Subcutaneous adipose tissue (tissue), 4 donors: ENCODE measurements around the gene TMUB1. TPM values are rescaled to one million over a fixed set of nuclear protein-coding genes. Genes with fewer than 3 reads are reported as not detected.

Experiments
- CTCF ChIP-seq: fragments of 450-650 bp; IDR thresholded peaks from one replicate; pipeline ENCODE4 v1.5.1; 2016; ENCODE audit warnings: low read depth, mild to moderate bottlenecking, control low read depth, antibody characterized with exemption, moderate library complexity
- total RNA-seq, 4 donors: library from RNA; depleted of rRNA; stranded (reverse); fragments of >200 nt; gene quantifications; one replicate each; pipeline ENCODE4 v1.1.0, GENCODE V29; 2016

TMUB1 gene
- total RNA-seq, 4 donors from 2014 or later, result 18.3 to 37.3 (median 31.5) TPM

GRCh38 chr7:151080522-151081169, 2.6 kb downstream of the TMUB1 start, which contains the start of gene FASTK:
FASTK (minus strand) TSS chr7:151080809; CDS start chr7:151080766, 43 bp downstream.
- no peak for TF ChIP-seq CTCF

- no peak for TF ChIP-seq CTCF
Observed at GRCh38 chr7:151080067-151080521, 3.2 kb downstream of the TMUB1 start.

- TF ChIP-seq CTCF, result no peak
Observed at GRCh38 chr7:151079199-151079910, 3.9 kb downstream of the TMUB1 start.

- no peak for TF ChIP-seq CTCF
Observed at GRCh38 chr7:151078233-151079040, 4.9 kb downstream of the TMUB1 start.

GRCh38 chr7:151077705-151078232, 5.5 kb downstream of the TMUB1 start:
- no peak for TF ChIP-seq CTCF

- no peak for TF ChIP-seq CTCF
Observed at GRCh38 chr7:151076863-151077704, 6.2 kb downstream of the TMUB1 start.
